SK-N-SH (cell line): ENCODE data around the gene CYREN. TPM values are rescaled to one million over a fixed set of nuclear protein-coding genes. Genes with fewer than 3 reads are reported as not detected.

Experiments used
- CTCF ChIA-PET: fragments of 300-600, 350-600 bp; formaldehyde crosslinking; extraction: SDS; loops from one replicate; lab custom pipeline; 2021; lab: Yijun Ruan, JAX
- POLR2A ChIA-PET: fragments of 350-600 bp; sonication (Branson Sonifier 250); formaldehyde crosslinking; extraction: SDS; loops from one replicate; lab custom pipeline; 2020; ENCODE audit warnings: antibody characterized with exemption, inconsistent platforms; lab: Yijun Ruan, JAX
- DNase-seq: peaks from one replicate; pipeline ENCODE4 v3.0.0; 2012
- H2AFZ ChIP-seq: fragments of 200-600 bp; sonication (generic); 2 replicates; pipeline ENCODE4 v1.8.1; 2016; ENCODE audit warnings: antibody characterized with exemption, mild to moderate bottlenecking, low read depth
- H3F3A ChIP-seq: fragments of 200-600 bp; sonication (generic); replicated peaks from 2 replicates; pipeline ENCODE3; 2016; ENCODE audit warnings: antibody characterized with exemption, mild to moderate bottlenecking; ENCODE audit not compliant: insufficient read depth
- H3K27ac ChIP-seq, 2 experiments: fragments of 200-500 bp in 1 of 2; fragments of 200-600 bp in 1 of 2; sonication (Bioruptor generic) in 1 of 2; sonication (generic), shearing (Covaris generic) in 1 of 2; 2 replicates each; pipeline versions ENCODE4 v1.5.1 to v1.6.1; 2014 to 2016; ENCODE audit warnings: low read depth in 2 of 2, inconsistent platforms in 1 of 2, low read length in 1 of 2, mild to moderate bottlenecking in 1 of 2, mixed read lengths in 1 of 2
- H3K27me3 ChIP-seq: fragments of 200-600 bp; sonication (generic), shearing (Covaris generic); 2 replicates; pipeline ENCODE4 v1.6.1; 2016; ENCODE audit warnings: mixed run types; ENCODE audit not compliant: insufficient read depth
- H3K36me3 ChIP-seq, 2 experiments: fragments of 200-500 bp in 1 of 2; fragments of 200-600 bp in 1 of 2; sonication (Bioruptor generic) in 1 of 2; sonication (generic) in 1 of 2; replicated peaks in 1 of 2; 2 replicates each; pipeline versions ENCODE3 to v1.5.1; 2014 to 2016; ENCODE audit warnings: low read length in 1 of 2, mild to moderate bottlenecking in 1 of 2; ENCODE audit not compliant: insufficient read depth in 2 of 2, control insufficient read depth in 1 of 2
- H3K4me1 ChIP-seq, 2 experiments: fragments of 200-500 bp in 1 of 2; fragments of 200-600 bp in 1 of 2; sonication (Bioruptor generic) in 1 of 2; sonication (generic), shearing (Covaris generic) in 1 of 2; 2 replicates each; pipeline versions ENCODE4 v1.5.1 to v1.6.1; 2014 to 2016; ENCODE audit warnings: low read depth in 1 of 2, low read length in 1 of 2, mixed run types in 1 of 2; ENCODE audit not compliant: insufficient read depth in 2 of 2, control insufficient read depth in 1 of 2
- H3K4me2 ChIP-seq: fragments of 200-600 bp; sonication (generic), shearing (Covaris generic); 2 replicates; pipeline ENCODE4 v1.6.1; 2017; ENCODE audit warnings: mixed run types
- H3K4me3 ChIP-seq, 2 experiments: fragments of 200-500 bp in 1 of 2; fragments of 200-600 bp in 1 of 2; sonication (Bioruptor generic) in 1 of 2; sonication (generic), shearing (Covaris generic) in 1 of 2; 2 replicates each; pipeline versions ENCODE4 v1.5.1 to v1.8.1; 2014 to 2016; ENCODE audit warnings: low read depth in 2 of 2, inconsistent platforms in 1 of 2, low read length in 1 of 2, mild to moderate bottlenecking in 1 of 2, mixed read lengths in 1 of 2, moderate library complexity in 1 of 2
- H3K79me2 ChIP-seq: fragments of 200-600 bp; sonication (generic); 2 replicates; pipeline ENCODE4 v1.8.1; 2017; ENCODE audit warnings: mild to moderate bottlenecking; ENCODE audit not compliant: insufficient read depth
- H3K9ac ChIP-seq: fragments of 200-600 bp; sonication (generic); 2 replicates; pipeline ENCODE4 v1.6.1; 2017; ENCODE audit warnings: mixed run types
- H3K9me2 ChIP-seq: fragments of 200-600 bp; sonication (generic); 2 replicates; pipeline ENCODE4 v1.6.1; 2017; ENCODE audit warnings: mixed run types
- H3K9me3 ChIP-seq: fragments of 200-600 bp; sonication (generic); 2 replicates; pipeline ENCODE4 v1.6.1; 2017; ENCODE audit warnings: mixed run types, mild to moderate bottlenecking, moderate library complexity
- H4K20me1 ChIP-seq: fragments of 200-600 bp; sonication (generic); 2 replicates; pipeline ENCODE4 v1.6.1; 2017; ENCODE audit warnings: mild to moderate bottlenecking, mixed run types; ENCODE audit not compliant: insufficient read depth
- CHD2 ChIP-seq: fragments of 150-350 bp; IDR thresholded peaks from 2 replicates; pipeline ENCODE4 v1.6.1; 2018; ENCODE audit warnings: low read length; ENCODE audit not compliant: partially characterized antibody
- ELF1 ChIP-seq: IDR thresholded peaks from 2 replicates; pipeline ENCODE4 v1.4.0; 2012
- EP300 ChIP-seq, 2 experiments: IDR thresholded peaks; 2 replicates each; pipeline versions ENCODE4 v1.4.0 to v1.6.1; 2012; ENCODE audit warnings: borderline replicate concordance in 1 of 2, low read depth in 1 of 2, low read length in 1 of 2
- EZH2phosphoT487 ChIP-seq: fragments of 200-600 bp; sonication (generic); IDR thresholded peaks from 2 replicates; pipeline ENCODE4 v1.6.1; 2017; ENCODE audit warnings: low read depth, mixed run types, mild to moderate bottlenecking, antibody characterized with exemption, moderate library complexity, borderline replicate concordance
- FOXJ3 ChIP-seq: sonication (generic); formaldehyde crosslinking; IDR thresholded peaks from 2 replicates; pipeline ENCODE4 v1.5.1; 2020; ENCODE audit warnings: mild to moderate bottlenecking, missing genetic modification reagents
- FOXM1 ChIP-seq: IDR thresholded peaks from 2 replicates; pipeline ENCODE4 v1.4.0; 2012; ENCODE audit warnings: low read depth, mild to moderate bottlenecking
- GABPA ChIP-seq: IDR thresholded peaks from 2 replicates; pipeline ENCODE4 v1.4.0; 2012; ENCODE audit warnings: low read depth, mild to moderate bottlenecking
- GATA2 ChIP-seq: sonication (generic); formaldehyde crosslinking; IDR thresholded peaks from 2 replicates; pipeline ENCODE4 v1.5.0; 2020; ENCODE audit warnings: mild to moderate bottlenecking, missing genetic modification reagents
- MEF2A ChIP-seq: IDR thresholded peaks from 2 replicates; pipeline ENCODE4 v1.4.0; 2012; ENCODE audit warnings: low read depth, borderline replicate concordance
- MXI1 ChIP-seq: IDR thresholded peaks from 2 replicates; pipeline ENCODE4 v1.6.1; 2012; ENCODE audit warnings: mild to moderate bottlenecking, low read depth, low read length, improper control_type of control experiment
- NFIC ChIP-seq: IDR thresholded peaks from 2 replicates; pipeline ENCODE4 v1.4.0; 2012; ENCODE audit warnings: borderline replicate concordance
- NRF1 ChIP-seq: IDR thresholded peaks from 2 replicates; pipeline ENCODE4 v1.6.1; 2012; ENCODE audit warnings: low read depth, mild to moderate bottlenecking, low read length
- RAD21 ChIP-seq: IDR thresholded peaks from 2 replicates; pipeline ENCODE4 v1.6.1; 2012; ENCODE audit warnings: mild to moderate bottlenecking, low read length
- RCOR1 ChIP-seq: fragments of 150-350 bp; IDR thresholded peaks from 2 replicates; pipeline ENCODE4 v1.6.1; 2017; ENCODE audit warnings: antibody characterized with exemption, low read length
- RXRA ChIP-seq: IDR thresholded peaks from 2 replicates; pipeline ENCODE4 v1.4.0; 2012; ENCODE audit warnings: low read depth, mild to moderate bottlenecking, borderline replicate concordance
- SIN3A ChIP-seq: IDR thresholded peaks from 2 replicates; pipeline ENCODE4 v1.6.1; 2012; ENCODE audit warnings: low read depth, mild to moderate bottlenecking, low read length, moderate library complexity, borderline replicate concordance
- TCF12 ChIP-seq: IDR thresholded peaks from 2 replicates; pipeline ENCODE4 v1.4.0; 2012
- TEAD4 ChIP-seq: IDR thresholded peaks from 2 replicates; pipeline ENCODE4 v1.4.0; 2012; ENCODE audit warnings: mild to moderate bottlenecking, borderline replicate concordance; ENCODE audit not compliant: insufficient read depth
- WGBS: methylation state at CpG from one replicate; pipeline ENCODE4 v1.1.6; 2017; ENCODE audit warnings: low lambda C conversion rate; 5-methylcytosine and 5-hydroxymethylcytosine counted together
- polyA plus RNA-seq, 3 experiments: library from polyadenylated mRNA; depleted of rRNA; stranded (reverse); fragments of >200 nt; gene quantifications; 2 replicates each; pipeline ENCODE4 v1.2.3, GENCODE V29; 2012
- TF ChIP-seq, protein P1 (sequence below): IDR thresholded peaks from 2 replicates; pipeline ENCODE4 v1.4.0; 2012; ENCODE audit warnings: low read depth, borderline replicate concordance
- TF ChIP-seq, protein P2 (sequence below): IDR thresholded peaks from 2 replicates; pipeline ENCODE4; 2012
- TF ChIP-seq, protein P3 (sequence below): IDR thresholded peaks from 2 replicates; pipeline ENCODE4 v1.6.1; 2012; ENCODE audit warnings: mild to moderate bottlenecking, low read depth, low read length, moderate library complexity
- TF ChIP-seq, protein P4 (sequence below): IDR thresholded peaks from 2 replicates; pipeline ENCODE4 v1.4.0; 2012; ENCODE audit warnings: low read depth, borderline replicate concordance
- TF ChIP-seq, protein P5 (sequence below): IDR thresholded peaks from 2 replicates; pipeline ENCODE4 v1.4.0; 2012; ENCODE audit warnings: low read depth

Gene CYREN, protein sequence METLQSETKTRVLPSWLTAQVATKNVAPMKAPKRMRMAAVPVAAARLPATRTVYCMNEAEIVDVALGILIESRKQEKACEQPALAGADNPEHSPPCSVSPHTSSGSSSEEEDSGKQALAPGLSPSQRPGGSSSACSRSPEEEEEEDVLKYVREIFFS
- 53.4 and 60.6 TPM in 2 replicates for polyA plus RNA-seq (2012; rRNA removed)
- polyA plus RNA-seq (2012; cell fraction: cytosol; rRNA removed), result 44.4 and 56.2 TPM in 2 replicates
- 39.5 and 39.9 TPM in 2 replicates for polyA plus RNA-seq (2012; cell fraction: nucleus; rRNA removed)

DNA sequence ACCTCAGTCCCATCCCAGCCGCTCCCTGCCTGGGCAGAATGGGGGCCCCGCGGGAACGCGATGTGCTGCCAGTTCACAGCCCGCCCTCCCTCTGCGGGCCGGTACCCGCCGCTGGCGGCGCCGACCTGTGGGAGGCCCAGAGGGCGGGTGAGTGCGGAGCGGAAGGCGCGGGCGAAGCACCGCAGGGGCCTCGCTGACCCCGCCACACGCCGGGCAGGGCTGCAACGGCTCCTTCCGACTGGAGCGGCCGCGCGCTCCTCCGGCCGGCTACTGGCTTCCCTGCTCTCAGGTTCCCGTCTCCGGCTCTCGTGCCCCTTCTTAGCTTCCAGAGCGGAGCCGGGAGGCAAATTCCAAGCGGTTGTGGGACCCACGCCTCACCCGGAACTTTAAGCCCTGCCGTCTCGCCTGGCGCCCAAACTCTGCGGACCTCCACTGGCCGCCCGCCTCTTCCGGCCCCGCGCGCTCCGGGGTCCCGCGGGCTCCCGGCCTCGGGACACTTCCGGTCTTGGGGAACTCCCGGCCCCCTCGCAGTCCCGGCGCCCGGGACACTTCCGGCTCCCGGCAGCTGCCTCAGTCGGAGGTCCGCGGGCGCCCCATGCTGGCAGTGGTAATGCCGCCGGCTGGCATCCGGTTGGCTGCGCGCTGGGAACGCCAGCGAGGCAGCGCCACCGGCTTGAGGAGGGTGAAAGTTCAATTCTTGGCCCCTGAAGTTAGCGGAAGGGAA, at the start of gene CYREN:
TSS of gene CYREN (minus strand) at position 434 of the 724 bp plus-strand sequence. CDS start 1,785 bp downstream, outside the sequence.
- H3F3A ChIP-seq, result peaks cover 13% of the 10 kb centered on the region
- peak within 1 kb of the TSS; percentile 89 to 97 for H3K4me3 ChIP-seq
- H3K9me3 ChIP-seq, result no peaks in the 10 kb centered on the region
- peaks cover 3 to 24% of the 10 kb centered on the region in 2 experiments; a peak in 3 of 4 replicates for H3K4me1 ChIP-seq
- DNase-seq, result peak; percentile 100
- peak within 1 kb of the TSS; percentile 98 for H3K4me2 ChIP-seq
- no peaks in the 10 kb centered on the region for H4K20me1 ChIP-seq
- no peaks in the 10 kb centered on the region for H3K9me2 ChIP-seq
- H3K36me3 ChIP-seq, result peaks cover 29 to 33% of the 10 kb centered on the region in 2 experiments
- under 1% methylated on average over 68 of the region's 77 CpGs for WGBS
- H3K27ac ChIP-seq, result peak within 1 kb of the TSS; percentile 90 to 97
- CTCF ChIA-PET, result interaction anchor here (0.7 to 3.4 kb wide), 30 partner anchors 8 to 537 kb away, joined by 3 to 36 read pairs (median 4); partner anchors contain the start of genes AGBL3, BPGM and TMEM140
- H3K9ac ChIP-seq, result peak within 1 kb of the TSS; percentile 89
- POLR2A ChIA-PET, result interaction anchor here (0.5 to 1.5 kb wide), 5 partner anchors 32 to 184 kb away, joined by 3 to 6 read pairs (median 3); partner anchors contain the start of genes AGBL3 and WDR91
- no peaks in the 10 kb centered on the region for H3K27me3 ChIP-seq
- H3K79me2 ChIP-seq, result peaks cover 30% of the 10 kb centered on the region
- peak within 1 kb of the TSS; percentile 100 for H2AFZ ChIP-seq
- TF ChIP-seq, protein P1, sequence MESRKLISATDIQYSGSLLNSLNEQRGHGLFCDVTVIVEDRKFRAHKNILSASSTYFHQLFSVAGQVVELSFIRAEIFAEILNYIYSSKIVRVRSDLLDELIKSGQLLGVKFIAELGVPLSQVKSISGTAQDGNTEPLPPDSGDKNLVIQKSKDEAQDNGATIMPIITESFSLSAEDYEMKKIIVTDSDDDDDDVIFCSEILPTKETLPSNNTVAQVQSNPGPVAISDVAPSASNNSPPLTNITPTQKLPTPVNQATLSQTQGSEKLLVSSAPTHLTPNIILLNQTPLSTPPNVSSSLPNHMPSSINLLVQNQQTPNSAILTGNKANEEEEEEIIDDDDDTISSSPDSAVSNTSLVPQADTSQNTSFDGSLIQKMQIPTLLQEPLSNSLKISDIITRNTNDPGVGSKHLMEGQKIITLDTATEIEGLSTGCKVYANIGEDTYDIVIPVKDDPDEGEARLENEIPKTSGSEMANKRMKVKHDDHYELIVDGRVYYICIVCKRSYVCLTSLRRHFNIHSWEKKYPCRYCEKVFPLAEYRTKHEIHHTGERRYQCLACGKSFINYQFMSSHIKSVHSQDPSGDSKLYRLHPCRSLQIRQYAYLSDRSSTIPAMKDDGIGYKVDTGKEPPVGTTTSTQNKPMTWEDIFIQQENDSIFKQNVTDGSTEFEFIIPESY, result peak; percentile 86
- TF ChIP-seq NFIC, result peak; percentile 47; the same call in 1 of the 2 replicates
- TF ChIP-seq CHD2, result peak; percentile 95
- TF ChIP-seq RXRA, result peak; percentile 21; the same call in 1 of the 2 replicates
- no peak for TF ChIP-seq GATA2 (CRISPR knock-in tag)
- TF ChIP-seq, protein P2, sequence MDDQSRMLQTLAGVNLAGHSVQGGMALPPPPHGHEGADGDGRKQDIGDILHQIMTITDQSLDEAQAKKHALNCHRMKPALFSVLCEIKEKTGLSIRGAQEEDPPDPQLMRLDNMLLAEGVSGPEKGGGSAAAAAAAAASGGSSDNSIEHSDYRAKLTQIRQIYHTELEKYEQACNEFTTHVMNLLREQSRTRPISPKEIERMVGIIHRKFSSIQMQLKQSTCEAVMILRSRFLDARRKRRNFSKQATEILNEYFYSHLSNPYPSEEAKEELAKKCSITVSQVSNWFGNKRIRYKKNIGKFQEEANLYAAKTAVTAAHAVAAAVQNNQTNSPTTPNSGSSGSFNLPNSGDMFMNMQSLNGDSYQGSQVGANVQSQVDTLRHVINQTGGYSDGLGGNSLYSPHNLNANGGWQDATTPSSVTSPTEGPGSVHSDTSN, result peak; percentile 13; the same call in 1 of the 2 replicates
- TF ChIP-seq, protein P3, sequence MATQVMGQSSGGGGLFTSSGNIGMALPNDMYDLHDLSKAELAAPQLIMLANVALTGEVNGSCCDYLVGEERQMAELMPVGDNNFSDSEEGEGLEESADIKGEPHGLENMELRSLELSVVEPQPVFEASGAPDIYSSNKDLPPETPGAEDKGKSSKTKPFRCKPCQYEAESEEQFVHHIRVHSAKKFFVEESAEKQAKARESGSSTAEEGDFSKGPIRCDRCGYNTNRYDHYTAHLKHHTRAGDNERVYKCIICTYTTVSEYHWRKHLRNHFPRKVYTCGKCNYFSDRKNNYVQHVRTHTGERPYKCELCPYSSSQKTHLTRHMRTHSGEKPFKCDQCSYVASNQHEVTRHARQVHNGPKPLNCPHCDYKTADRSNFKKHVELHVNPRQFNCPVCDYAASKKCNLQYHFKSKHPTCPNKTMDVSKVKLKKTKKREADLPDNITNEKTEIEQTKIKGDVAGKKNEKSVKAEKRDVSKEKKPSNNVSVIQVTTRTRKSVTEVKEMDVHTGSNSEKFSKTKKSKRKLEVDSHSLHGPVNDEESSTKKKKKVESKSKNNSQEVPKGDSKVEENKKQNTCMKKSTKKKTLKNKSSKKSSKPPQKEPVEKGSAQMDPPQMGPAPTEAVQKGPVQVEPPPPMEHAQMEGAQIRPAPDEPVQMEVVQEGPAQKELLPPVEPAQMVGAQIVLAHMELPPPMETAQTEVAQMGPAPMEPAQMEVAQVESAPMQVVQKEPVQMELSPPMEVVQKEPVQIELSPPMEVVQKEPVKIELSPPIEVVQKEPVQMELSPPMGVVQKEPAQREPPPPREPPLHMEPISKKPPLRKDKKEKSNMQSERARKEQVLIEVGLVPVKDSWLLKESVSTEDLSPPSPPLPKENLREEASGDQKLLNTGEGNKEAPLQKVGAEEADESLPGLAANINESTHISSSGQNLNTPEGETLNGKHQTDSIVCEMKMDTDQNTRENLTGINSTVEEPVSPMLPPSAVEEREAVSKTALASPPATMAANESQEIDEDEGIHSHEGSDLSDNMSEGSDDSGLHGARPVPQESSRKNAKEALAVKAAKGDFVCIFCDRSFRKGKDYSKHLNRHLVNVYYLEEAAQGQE, result peak; percentile 74
- TF ChIP-seq MEF2A, result peak; percentile 36; the same call in 1 of the 2 replicates
- TF ChIP-seq, protein P4, sequence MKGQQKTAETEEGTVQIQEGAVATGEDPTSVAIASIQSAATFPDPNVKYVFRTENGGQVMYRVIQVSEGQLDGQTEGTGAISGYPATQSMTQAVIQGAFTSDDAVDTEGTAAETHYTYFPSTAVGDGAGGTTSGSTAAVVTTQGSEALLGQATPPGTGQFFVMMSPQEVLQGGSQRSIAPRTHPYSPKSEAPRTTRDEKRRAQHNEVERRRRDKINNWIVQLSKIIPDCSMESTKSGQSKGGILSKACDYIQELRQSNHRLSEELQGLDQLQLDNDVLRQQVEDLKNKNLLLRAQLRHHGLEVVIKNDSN, result no peak
- no peak for TF ChIP-seq NRF1
- TF ChIP-seq RCOR1, result peak; percentile 83
- TF ChIP-seq ELF1, result peak; percentile 96
- TF ChIP-seq EP300 (IDR thresholded peaks at IDR 0.05; ENCODE audit: borderline replicate concordance in 1 of 2, low read depth in 1 of 2, low read length in 1 of 2), result peak in 1 of 2 experiments; percentile 23; a peak in 3 of 4 replicates
- peak; percentile 83; the same call in 1 of the 2 replicates for TF ChIP-seq SIN3A
- TF ChIP-seq RAD21, result peak; percentile 77
- TF ChIP-seq FOXJ3 (CRISPR knock-in tag), result no peak
- TF ChIP-seq, protein P5, sequence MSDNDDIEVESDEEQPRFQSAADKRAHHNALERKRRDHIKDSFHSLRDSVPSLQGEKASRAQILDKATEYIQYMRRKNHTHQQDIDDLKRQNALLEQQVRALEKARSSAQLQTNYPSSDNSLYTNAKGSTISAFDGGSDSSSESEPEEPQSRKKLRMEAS, result peak; percentile 88
- peak; percentile 99 for TF ChIP-seq GABPA
- peak; percentile 43; the same call in 1 of the 2 replicates for TF ChIP-seq TCF12
- no peak for TF ChIP-seq EZH2phosphoT487
- peak; percentile 80 for TF ChIP-seq MXI1
- peak; percentile 82 for TF ChIP-seq TEAD4
- TF ChIP-seq FOXM1, result peak; percentile 76
